Measurements from ENCODE around the gene FAM3D. TPM values are rescaled to one million over a fixed set of nuclear protein-coding genes. Genes with fewer than 3 reads are reported as not detected.
A peak's percentile ranks its signal among the peaks of the same experiment; 100 is the strongest.

FAM3D gene
- total RNA-seq, 5 donors from 2014 or later (not counting 1 experiment from before 2014, with no cell fraction given), result 0.38 to 0.41 TPM; not detected in 3

- no peak for ATAC-seq (replicated peaks in 1 of 4)
- POLR2A ChIA-PET, result no interaction called here
- 89% methylated on average over 8 of the region's 8 CpGs for WGBS (ENCODE audit: insufficient coverage)
- DNase-seq, result no peak
- no peaks in the 10 kb centered on the region for H3K36me3 ChIP-seq (ENCODE audit: control insufficient read depth in 2 of 2, extremely low read depth in 1 of 2, insufficient read depth in 1 of 2, low read length in 1 of 2)
- CTCF ChIA-PET, result interaction anchor here (0.6 to 1.1 kb wide), 2 partner anchors 8 to 18 kb away, joined by 3 to 5 read pairs; no protein-coding TSS in a partner anchor
- H3K27me3 ChIP-seq (replicated peaks in 1 of 2; ENCODE audit: control insufficient read depth in 2 of 2, extremely low read depth in 1 of 2, insufficient read depth in 2 of 2, low read length in 1 of 2), result peaks cover 0 to 33% of the 10 kb centered on the region in 2 experiments
- no peak overlapping the region for H3K4me3 ChIP-seq (ENCODE audit: control insufficient read depth in 1 of 2, extremely low read depth in 1 of 2, low read length in 1 of 2)
- no peak overlapping the region for H3K27ac ChIP-seq (ENCODE audit: low read length)
- H3K4me3 Mint-ChIP-seq, result no peak overlapping the region
- H3K4me1 Mint-ChIP-seq, result no peaks in the 10 kb centered on the region
- peaks cover 8 to 25% of the 10 kb centered on the region in 2 donors for H3K27me3 Mint-ChIP-seq
- H3K27ac Mint-ChIP-seq, result no peak overlapping the region
- H3K9me3 Mint-ChIP-seq, result no peaks in the 10 kb centered on the region
- H3K4me1 ChIP-seq (ENCODE audit: control insufficient read depth in 1 of 2, extremely low read depth in 1 of 2, insufficient read depth in 2 of 2, low read length in 2 of 2), result peaks cover 0 to 4% of the 10 kb centered on the region in 2 experiments
- no peaks in the 10 kb centered on the region for H3K9me3 ChIP-seq
- no peaks in the 10 kb centered on the region for H3K36me3 Mint-ChIP-seq
Measured at GRCh38 chr3:58633157-58633865, 33.3 kb downstream of the FAM3D start.

- CTCF ChIA-PET, result interaction anchor here (0.7 to 1.4 kb wide), 7 partner anchors 10 to 71 kb away, joined by 3 to 5 read pairs (median 3); no protein-coding TSS in a partner anchor
- POLR2A ChIA-PET, result interaction anchor here in 1 of 2 donors (0.7 kb wide), 1 partner anchor 9 kb away, joined by 9 read pairs; no protein-coding TSS in a partner anchor
- Mint-ChIP-seq H3K4me3 (no peak overlapping the region), H3K27me3 (peaks cover 8 to 25% of the 10 kb centered on the region in 2 donors), H3K27ac (no peak overlapping the region), H3K9me3 (no peaks in the 10 kb centered on the region), H3K36me3 (no peaks in the 10 kb centered on the region), H3K4me1 (no peaks in the 10 kb centered on the region)
- 36% methylated on average over 4 of the region's 4 CpGs for WGBS (ENCODE audit: insufficient coverage)
- H3K4me1 ChIP-seq (ENCODE audit: control insufficient read depth in 1 of 2, extremely low read depth in 1 of 2, insufficient read depth in 2 of 2, low read length in 2 of 2), result peaks cover 0 to 4% of the 10 kb centered on the region in 2 experiments
- no peak for ATAC-seq (replicated peaks in 1 of 4)
- H3K27ac ChIP-seq (ENCODE audit: low read length), result no peak overlapping the region
- no peak for DNase-seq
- peaks cover 0 to 41% of the 10 kb centered on the region in 2 experiments for H3K27me3 ChIP-seq (replicated peaks in 1 of 2; ENCODE audit: control insufficient read depth in 2 of 2, extremely low read depth in 1 of 2, insufficient read depth in 2 of 2, low read length in 1 of 2)
- no peaks in the 10 kb centered on the region for H3K36me3 ChIP-seq (ENCODE audit: control insufficient read depth in 2 of 2, extremely low read depth in 1 of 2, insufficient read depth in 1 of 2, low read length in 1 of 2)
- no peak overlapping the region for H3K4me3 ChIP-seq (ENCODE audit: control insufficient read depth in 1 of 2, extremely low read depth in 1 of 2, low read length in 1 of 2)
- no peaks in the 10 kb centered on the region for H3K9me3 ChIP-seq
Measured at GRCh38 chr3:58631742-58632141, 34.8 kb downstream of the FAM3D start.

DNA sequence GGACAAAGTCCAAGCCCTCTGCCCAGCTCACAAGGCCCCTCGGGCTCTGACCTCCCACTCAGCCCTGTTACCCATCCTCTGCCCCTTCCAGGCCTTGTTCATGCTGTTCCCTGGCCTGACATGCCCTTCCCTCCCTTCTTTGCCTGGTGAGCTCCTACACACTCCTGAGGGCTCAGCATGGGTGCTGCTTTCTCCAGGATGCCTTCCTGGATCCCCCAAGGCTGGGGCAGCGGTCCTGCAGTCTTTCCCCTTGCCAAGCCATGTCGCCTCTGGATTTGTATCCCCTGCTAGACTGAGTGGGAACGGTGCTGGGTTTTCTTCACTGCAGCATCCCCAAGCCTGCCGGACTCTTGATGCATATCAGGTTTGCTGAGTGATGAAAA is 35.9 kb downstream of the FAM3D start:
- no peaks in the 10 kb centered on the region for H3K9me3 Mint-ChIP-seq
- WGBS (ENCODE audit: insufficient coverage), result 67% methylated on average over 2 of the region's 5 CpGs
- Histone ChIP-seq H3K27me3 (replicated peaks in 1 of 2; ENCODE audit: control insufficient read depth in 2 of 2, extremely low read depth in 1 of 2, insufficient read depth in 2 of 2, low read length in 1 of 2) (peaks cover 0 to 35% of the 10 kb centered on the region in 2 experiments), H3K4me3 (ENCODE audit: control insufficient read depth in 1 of 2, extremely low read depth in 1 of 2, low read length in 1 of 2) (no peak overlapping the region), H3K4me1 (ENCODE audit: control insufficient read depth in 1 of 2, extremely low read depth in 1 of 2, insufficient read depth in 2 of 2, low read length in 2 of 2) (peaks cover 0 to 4% of the 10 kb centered on the region in 2 experiments), H3K27ac (ENCODE audit: low read length) (no peak overlapping the region), H3K36me3 (ENCODE audit: control insufficient read depth in 2 of 2, extremely low read depth in 1 of 2, insufficient read depth in 1 of 2, low read length in 1 of 2) (no peaks in the 10 kb centered on the region), H3K9me3 (no peaks in the 10 kb centered on the region)
- H3K36me3 Mint-ChIP-seq, result no peaks in the 10 kb centered on the region
- no peak for ATAC-seq (replicated peaks in 1 of 4)
- H3K4me1 Mint-ChIP-seq, result no peaks in the 10 kb centered on the region
- H3K27ac Mint-ChIP-seq, result no peak overlapping the region
- H3K4me3 Mint-ChIP-seq, result no peak overlapping the region
- peaks cover 1 to 22% of the 10 kb centered on the region in 2 donors for H3K27me3 Mint-ChIP-seq
- CTCF ChIA-PET, result interaction anchor here (0.6 to 1.5 kb wide), 12 partner anchors 8 to 442 kb away, joined by 3 to 13 read pairs (median 4); partner anchors contain the start of genes HTD2 (in 1 of the 2) and RPP14 (in 1 of the 2)
- no peak for DNase-seq
- POLR2A ChIA-PET, result no interaction called here

- H3K36me3 ChIP-seq (ENCODE audit: control insufficient read depth in 2 of 2, extremely low read depth in 1 of 2, insufficient read depth in 1 of 2, low read length in 1 of 2), result no peaks in the 10 kb centered on the region
- peak in 31 of 35 experiments; percentile 10 to 67 (median 35) for DNase-seq
- ChIA-PET CTCF (interaction anchor here (0.6 to 1.5 kb wide), 12 partner anchors 9 to 1228 kb away, joined by 3 to 13 read pairs (median 4); partner anchors contain the start of genes HTD2 (in 1 of the 2) and RPP14 (in 1 of the 2)), POLR2A (interaction anchor here in 1 of 2 donors (0.6 kb wide), 1 partner anchor 1024 kb away, joined by 3 read pairs; no protein-coding TSS in a partner anchor)
- peaks cover 0 to 4% of the 10 kb centered on the region in 2 experiments for H3K4me1 ChIP-seq (ENCODE audit: control insufficient read depth in 1 of 2, extremely low read depth in 1 of 2, insufficient read depth in 2 of 2, low read length in 2 of 2)
- WGBS (ENCODE audit: insufficient coverage), result 25% methylated on average over 7 of the region's 9 CpGs
- H3K27me3 ChIP-seq (replicated peaks in 1 of 2; ENCODE audit: control insufficient read depth in 2 of 2, extremely low read depth in 1 of 2, insufficient read depth in 2 of 2, low read length in 1 of 2), result peaks cover 0 to 35% of the 10 kb centered on the region in 2 experiments
- no peaks in the 10 kb centered on the region for H3K9me3 ChIP-seq
- no peak overlapping the region for H3K27ac Mint-ChIP-seq
- H3K27ac ChIP-seq (ENCODE audit: low read length), result no peak overlapping the region
- H3K36me3 Mint-ChIP-seq, result no peaks in the 10 kb centered on the region
- H3K9me3 Mint-ChIP-seq, result no peaks in the 10 kb centered on the region
- H3K4me3 Mint-ChIP-seq, result no peak overlapping the region
- H3K27me3 Mint-ChIP-seq, result peaks cover 0 to 19% of the 10 kb centered on the region in 2 donors
- peak in 2 of 4 experiments; percentile 40 to 46 for ATAC-seq (replicated peaks in 1 of 4)
- H3K4me1 Mint-ChIP-seq, result peaks cover 0 to 1% (median 0%) of the 10 kb centered on the region in 3 donors
- H3K4me3 ChIP-seq (ENCODE audit: control insufficient read depth in 1 of 2, extremely low read depth in 1 of 2, low read length in 1 of 2), result no peak overlapping the region
Measured at GRCh38 chr3:58630076-58630709, 36.4 kb downstream of the FAM3D start.

DNA sequence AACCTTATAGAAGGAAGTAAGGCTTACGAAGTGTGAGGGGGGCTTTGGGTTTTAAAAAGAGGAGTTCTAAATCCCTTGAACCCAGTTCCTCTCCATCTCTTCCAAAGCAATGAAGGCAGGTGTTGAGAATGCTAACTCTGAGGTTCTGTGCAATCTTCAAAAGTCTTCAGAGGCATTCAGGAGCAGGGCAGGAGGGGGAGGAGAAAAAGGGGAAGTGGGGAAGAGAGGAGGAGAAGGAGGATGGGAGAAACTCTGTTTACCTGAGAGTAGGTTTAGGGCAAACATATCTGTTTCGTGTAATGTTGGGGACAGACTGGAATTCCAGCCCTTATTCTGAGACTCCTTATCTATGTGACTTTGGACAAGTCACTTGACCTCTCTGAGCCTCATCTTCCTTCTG is 36.9 kb downstream of the FAM3D start:
- no peak overlapping the region for H3K27ac ChIP-seq (ENCODE audit: low read length)
- peaks cover 0 to 19% of the 10 kb centered on the region in 2 donors for H3K27me3 Mint-ChIP-seq
- peaks cover 0 to 35% of the 10 kb centered on the region in 2 experiments for H3K27me3 ChIP-seq (replicated peaks in 1 of 2; ENCODE audit: control insufficient read depth in 2 of 2, extremely low read depth in 1 of 2, insufficient read depth in 2 of 2, low read length in 1 of 2)
- H3K4me1 Mint-ChIP-seq, result peaks cover 0 to 2% (median 0%) of the 10 kb centered on the region in 3 donors
- ATAC-seq (replicated peaks in 1 of 4) (no peak), DNase-seq (no peak)
- no peak overlapping the region for H3K4me3 Mint-ChIP-seq
- H3K9me3 Mint-ChIP-seq, result no peaks in the 10 kb centered on the region
- no peaks in the 10 kb centered on the region for H3K36me3 Mint-ChIP-seq
- H3K9me3 ChIP-seq, result no peaks in the 10 kb centered on the region
- POLR2A ChIA-PET, result interaction anchor here in 1 of 2 donors (0.6 kb wide), 1 partner anchor 1025 kb away, joined by 3 read pairs; no protein-coding TSS in a partner anchor
- peaks cover 0 to 4% of the 10 kb centered on the region in 2 experiments for H3K4me1 ChIP-seq (ENCODE audit: control insufficient read depth in 1 of 2, extremely low read depth in 1 of 2, insufficient read depth in 2 of 2, low read length in 2 of 2)
- no CpG with 5 or more reads among the region's 2 CpGs for WGBS (ENCODE audit: insufficient coverage)
- H3K4me3 ChIP-seq (ENCODE audit: control insufficient read depth in 1 of 2, extremely low read depth in 1 of 2, low read length in 1 of 2), result no peak overlapping the region
- CTCF ChIA-PET, result interaction anchor here (0.6 to 1.5 kb wide), 12 partner anchors 8 to 1228 kb away, joined by 3 to 13 read pairs (median 4); partner anchors contain the start of genes HTD2 (in 1 of the 2) and RPP14 (in 1 of the 2)
- no peak overlapping the region for H3K27ac Mint-ChIP-seq
- no peaks in the 10 kb centered on the region for H3K36me3 ChIP-seq (ENCODE audit: control insufficient read depth in 2 of 2, extremely low read depth in 1 of 2, insufficient read depth in 1 of 2, low read length in 1 of 2)
